Sigmoid colon (tissue), 7 donors: ENCODE measurements around the gene DGKQ. TPM values are rescaled to one million over a fixed set of nuclear protein-coding genes. Genes with fewer than 3 reads are reported as not detected.
A peak's percentile ranks its signal among the peaks of the same experiment; 100 is the strongest.

Experiments used
- DNase-seq: peaks from one replicate; pipeline ENCODE4 v3.0.0-alpha.2; 2019
- H3K27ac ChIP-seq, 4 donors: fragments of 200-600 bp; sonication (generic); one replicate each; pipeline ENCODE4 v1.5.1; 2016 to 2019; ENCODE audit warnings: mild to moderate bottlenecking in 1 of 4
- H3K27me3 ChIP-seq, 3 donors: fragments of 200-600 bp; sonication (generic); one replicate each; pipeline ENCODE4 v1.5.1; 2019; ENCODE audit warnings: mild to moderate bottlenecking in 1 of 3
- H3K36me3 ChIP-seq, 4 donors: fragments of 200-600 bp; sonication (generic); one replicate each; pipeline ENCODE4 v1.5.1; 2016 to 2019
- H3K4me1 ChIP-seq, 4 donors: fragments of 200-600 bp; sonication (generic); one replicate each; pipeline ENCODE4 v1.5.1; 2017 to 2019
- H3K4me3 ChIP-seq, 4 donors: fragments of 200-600 bp; sonication (generic); one replicate each; pipeline ENCODE4 v1.5.1; 2017 to 2019; ENCODE audit warnings: mild to moderate bottlenecking in 2 of 4, moderate library complexity in 1 of 4
- H3K9me3 ChIP-seq, 4 donors: fragments of 200-600 bp in 3 of 4; sonication (generic) in 3 of 4; one replicate each; pipeline versions ENCODE4 v1.5.1 to v1.6.1; 2013 to 2019
- CTCF ChIP-seq, 4 experiments: fragments of 450-650 bp in 3 of 4; fragments of 200-600 bp in 1 of 4; IDR thresholded peaks; one replicate each; pipeline ENCODE4 v1.5.1; 2016 to 2019; ENCODE audit warnings: antibody characterized with exemption in 4 of 4, mild to moderate bottlenecking in 3 of 4, moderate library complexity in 2 of 4
- EP300 ChIP-seq, 4 donors: sonication (generic); formaldehyde crosslinking; IDR thresholded peaks; one replicate each; pipeline ENCODE4 v1.6.1; 2017; ENCODE audit warnings: antibody characterized with exemption in 4 of 4
- POLR2A ChIP-seq, 2 donors: fragments of 450-650 bp; IDR thresholded peaks; one replicate each; pipeline ENCODE4 v1.6.1; 2016; ENCODE audit warnings: antibody characterized with exemption in 2 of 2, mild to moderate bottlenecking in 2 of 2, moderate library complexity in 2 of 2
- POLR2AphosphoS5 ChIP-seq, 4 donors: sonication (generic); formaldehyde crosslinking; IDR thresholded peaks; one replicate each; pipeline ENCODE4 v1.6.1; 2017; ENCODE audit warnings: antibody characterized with exemption in 4 of 4
- WGBS, 2 donors: extraction: QIAGEN DNeasy Blood & Tissue Kit; methylation state at CpG; one replicate each; pipeline ENCODE4 v1.1.7; 2013; 5-methylcytosine and 5-hydroxymethylcytosine counted together
- intact Hi-C: fragments of 100-400 bp; cut with DNase I; formaldehyde crosslinking; loops from one replicate; pipeline ENCODE4 v1.15.1; 2023
- polyA plus RNA-seq, 3 donors: library from polyadenylated mRNA; stranded (reverse); fragments of 200-250 nt; gene quantifications; one replicate each; pipeline ENCODE4 v1.2.3, GENCODE V29; 2013
- total RNA-seq, 4 donors: library from RNA; depleted of rRNA; stranded (reverse); fragments of >200 nt; gene quantifications; one replicate each; pipeline ENCODE4 v1.1.0, GENCODE V29; 2016
- donor health status: healthy with polysubstance abuse.
- donor health status: Bipolar disorder and iron deficiency.
- donor health status: healthy.

DGKQ gene
- total and polyA plus RNA-seq, 7 donors = 3.5 to 26.2 (median 8.9) TPM

GRCh38 chr4:974668-975067 lies 1.3 kb upstream of the DGKQ start:
- no peaks in the 10 kb centered on the region for H3K36me3 ChIP-seq
- intact Hi-C loops = no loop called here
- 94 to 97% methylated on average over 9 of the region's 9 CpGs for WGBS, 2 donors
- no peak overlapping the region for H3K4me3 ChIP-seq
- DNase-seq = no peak
- peaks cover 0 to 28% (median 25%) of the 10 kb centered on the region in 4 donors for H3K4me1 ChIP-seq
- H3K27me3 ChIP-seq = no peaks in the 10 kb centered on the region
- TF ChIP-seq EP300 (IDR thresholded peaks at IDR 0.05) (no peak), POLR2AphosphoS5 (IDR thresholded peaks at IDR 0.05) (no peak), CTCF (IDR thresholded peaks at IDR 0.05) (no peak), POLR2A (IDR thresholded peaks at IDR 0.05) (no peak)
- no peak overlapping the region for H3K27ac ChIP-seq
- H3K9me3 ChIP-seq = no peaks in the 10 kb centered on the region

- intact Hi-C loops = loop anchor here (2.0 kb wide), 2 partner anchors 36 to 40 kb away; partner anchors contain the start of genes GAK and TMEM175
- H3K4me1 ChIP-seq = peaks cover 0 to 35% (median 31%) of the 10 kb centered on the region in 4 donors
- WGBS, 2 donors = 1% methylated on average over 65 of the region's 65 CpGs
- H3K27ac ChIP-seq = peak overlapping the region in 2 of 4 donors; percentile 50 to 57
- no peak for DNase-seq
- no peak for TF ChIP-seq EP300 (IDR thresholded peaks at IDR 0.05)
- TF ChIP-seq POLR2AphosphoS5 (IDR thresholded peaks at IDR 0.05) = no peak
- no peak for TF ChIP-seq POLR2A (IDR thresholded peaks at IDR 0.05)
- TF ChIP-seq CTCF (IDR thresholded peaks at IDR 0.05) = no peak
- H3K4me3 ChIP-seq = peak overlapping the region; percentile 58 to 87 (median 82)
- H3K27me3 ChIP-seq = peaks cover 0 to 13% (median 9%) of the 10 kb centered on the region in 3 donors
- no peaks in the 10 kb centered on the region for H3K36me3 ChIP-seq
- H3K9me3 ChIP-seq = no peaks in the 10 kb centered on the region
These were observed 531 bp downstream of the DGKQ start for GRCh38 chr4:972651-973424.

- H3K36me3 ChIP-seq = no peaks in the 10 kb centered on the region
- intact Hi-C loops = loop anchor here (2.0 kb wide), 2 partner anchors 37 to 39 kb away; partner anchors contain the start of genes GAK and TMEM175
- no peaks in the 10 kb centered on the region for H3K9me3 ChIP-seq
- no peak for DNase-seq
- H3K4me1 ChIP-seq = peaks cover 0 to 40% (median 36%) of the 10 kb centered on the region in 4 donors
- peak overlapping the region; percentile 58 to 87 (median 82) for H3K4me3 ChIP-seq
- TF ChIP-seq CTCF (IDR thresholded peaks at IDR 0.05) = no peak
- TF ChIP-seq POLR2AphosphoS5 (IDR thresholded peaks at IDR 0.05) = peak in 1 of 4 donors; percentile 23
- TF ChIP-seq POLR2A (IDR thresholded peaks at IDR 0.05) = peak in 1 of 2 donors; percentile 49
- TF ChIP-seq EP300 (IDR thresholded peaks at IDR 0.05) = no peak
- H3K27ac ChIP-seq = no peak overlapping the region
- peaks cover 0 to 17% (median 16%) of the 10 kb centered on the region in 3 donors for H3K27me3 ChIP-seq
- 12 to 56% methylated on average over 24 of the region's 24 CpGs for WGBS, 2 donors
These were observed 1.5 kb downstream of the DGKQ start for GRCh38 chr4:971666-972500.

GRCh38 chr4:970854-971520 lies 2.4 kb downstream of the DGKQ start:
- H3K4me1 ChIP-seq = peaks cover 0 to 40% (median 36%) of the 10 kb centered on the region in 4 donors
- DNase-seq = no peak
- peaks cover 0 to 17% (median 16%) of the 10 kb centered on the region in 3 donors for H3K27me3 ChIP-seq
- H3K4me3 ChIP-seq = no peak overlapping the region
- intact Hi-C loops = no loop called here
- peaks cover 0 to 5% (median 0%) of the 10 kb centered on the region in 4 donors for H3K36me3 ChIP-seq
- TF ChIP-seq CTCF (IDR thresholded peaks at IDR 0.05) (no peak), EP300 (IDR thresholded peaks at IDR 0.05) (no peak), POLR2AphosphoS5 (IDR thresholded peaks at IDR 0.05) (no peak), POLR2A (IDR thresholded peaks at IDR 0.05) (no peak)
- no peaks in the 10 kb centered on the region for H3K9me3 ChIP-seq
- WGBS, 2 donors = 23 to 66% methylated on average over 17 of the region's 17 CpGs
- no peak overlapping the region for H3K27ac ChIP-seq
